ENCODE data around the gene RBL1.
"Not testable (repeated sequence)": the region's sequence is repeated elsewhere in the genome, so short reads cannot be mapped to it uniquely, and the experiment has no call there.

RBL1 gene

DNA sequence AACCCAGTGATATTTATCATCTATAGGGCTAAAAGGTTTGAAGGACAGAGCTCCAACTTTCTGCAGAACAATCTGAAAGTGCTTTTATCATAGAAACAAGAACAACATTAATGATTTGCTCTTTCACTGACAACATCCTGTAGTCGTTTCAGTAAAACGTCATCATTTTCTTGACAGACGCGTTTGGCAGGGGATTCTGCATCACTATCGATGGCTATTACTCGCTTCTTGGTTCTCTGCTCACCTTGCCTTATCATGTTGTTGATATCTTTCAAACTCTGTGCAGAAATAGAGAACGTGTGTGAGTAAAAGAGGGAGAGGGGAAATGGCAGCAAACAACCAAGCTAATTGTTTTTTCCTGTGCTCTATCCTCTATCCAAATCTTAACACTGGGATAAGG lies 97.1 kb downstream of the RBL1 start:
- Histone ChIP-seq H3K4me1 (ENCODE audit: insufficient read depth, low read length, poor library complexity, severe bottlenecking) (no peaks in the 10 kb centered on the region), H2AFZ (ENCODE audit: low read length) (no peak overlapping the region), H4K20me1 (ENCODE audit: insufficient read depth, low read length, poor library complexity, severe bottlenecking) (no peaks in the 10 kb centered on the region), H3K9me3 (ENCODE audit: insufficient read depth, low read depth, low read length) (no peaks in the 10 kb centered on the region), H3K27me3 (ENCODE audit: insufficient read depth, low read length, poor library complexity, severe bottlenecking) (no peaks in the 10 kb centered on the region), H3K79me2 (ENCODE audit: insufficient read depth, low read length) (no peaks in the 10 kb centered on the region), H3K9me2 (replicated peaks; ENCODE audit: low read depth, low read length) (no peaks in the 10 kb centered on the region), H3K4me2 (ENCODE audit: low read depth, low read length, poor library complexity, severe bottlenecking) (no peak overlapping the region), H3K4me3 (ENCODE audit: low read length, poor library complexity, severe bottlenecking) (no peak overlapping the region), H3K36me3 (ENCODE audit: insufficient read depth, low read length) (peaks cover 44% of the 10 kb centered on the region; the same call in 1 of the 2 replicates), H3K9ac (ENCODE audit: low read depth, low read length, poor library complexity, severe bottlenecking) (no peak overlapping the region), H3F3A (ENCODE audit: low read depth) (no peaks in the 10 kb centered on the region)
- TF ChIP-seq EZH2phosphoT487 (IDR thresholded peaks at IDR 0.05; ENCODE audit: borderline replicate concordance), result no peak
- TF ChIP-seq, protein P1, sequence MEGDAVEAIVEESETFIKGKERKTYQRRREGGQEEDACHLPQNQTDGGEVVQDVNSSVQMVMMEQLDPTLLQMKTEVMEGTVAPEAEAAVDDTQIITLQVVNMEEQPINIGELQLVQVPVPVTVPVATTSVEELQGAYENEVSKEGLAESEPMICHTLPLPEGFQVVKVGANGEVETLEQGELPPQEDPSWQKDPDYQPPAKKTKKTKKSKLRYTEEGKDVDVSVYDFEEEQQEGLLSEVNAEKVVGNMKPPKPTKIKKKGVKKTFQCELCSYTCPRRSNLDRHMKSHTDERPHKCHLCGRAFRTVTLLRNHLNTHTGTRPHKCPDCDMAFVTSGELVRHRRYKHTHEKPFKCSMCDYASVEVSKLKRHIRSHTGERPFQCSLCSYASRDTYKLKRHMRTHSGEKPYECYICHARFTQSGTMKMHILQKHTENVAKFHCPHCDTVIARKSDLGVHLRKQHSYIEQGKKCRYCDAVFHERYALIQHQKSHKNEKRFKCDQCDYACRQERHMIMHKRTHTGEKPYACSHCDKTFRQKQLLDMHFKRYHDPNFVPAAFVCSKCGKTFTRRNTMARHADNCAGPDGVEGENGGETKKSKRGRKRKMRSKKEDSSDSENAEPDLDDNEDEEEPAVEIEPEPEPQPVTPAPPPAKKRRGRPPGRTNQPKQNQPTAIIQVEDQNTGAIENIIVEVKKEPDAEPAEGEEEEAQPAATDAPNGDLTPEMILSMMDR (conservative IDR thresholded peaks at IDR 0.05; ENCODE audit: low read length), result no peak

DNA sequence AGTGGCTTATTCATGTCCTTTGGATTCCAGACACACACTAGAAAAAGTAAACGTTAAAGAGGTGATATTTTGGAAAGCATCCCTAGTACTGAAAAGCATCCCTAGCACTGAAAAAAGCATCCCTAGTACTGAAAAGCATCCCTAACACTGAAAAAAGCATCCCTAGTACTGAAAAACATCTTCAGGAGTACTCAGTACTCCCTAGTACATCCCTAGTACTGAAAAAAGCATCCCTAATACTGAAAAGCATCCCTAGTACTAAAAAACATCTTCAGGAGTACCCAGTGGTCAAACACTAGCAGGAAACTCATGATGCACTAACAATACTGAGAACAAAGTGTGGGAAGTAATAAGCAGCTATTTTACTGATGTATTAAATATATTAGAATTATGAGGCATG lies 98.7 kb downstream of the RBL1 start:
- Histone ChIP-seq H3K4me3 (ENCODE audit: low read length, poor library complexity, severe bottlenecking) (no peak overlapping the region), H3F3A (ENCODE audit: low read depth) (no peaks in the 10 kb centered on the region), H3K27me3 (ENCODE audit: insufficient read depth, low read length, poor library complexity, severe bottlenecking) (no peaks in the 10 kb centered on the region), H3K4me2 (ENCODE audit: low read depth, low read length, poor library complexity, severe bottlenecking) (no peak overlapping the region), H3K9ac (ENCODE audit: low read depth, low read length, poor library complexity, severe bottlenecking) (no peak overlapping the region), H3K9me2 (replicated peaks; ENCODE audit: low read depth, low read length) (no peaks in the 10 kb centered on the region), H2AFZ (ENCODE audit: low read length) (no peak overlapping the region), H3K9me3 (ENCODE audit: insufficient read depth, low read depth, low read length) (no peaks in the 10 kb centered on the region), H3K79me2 (ENCODE audit: insufficient read depth, low read length) (no peaks in the 10 kb centered on the region), H3K4me1 (ENCODE audit: insufficient read depth, low read length, poor library complexity, severe bottlenecking) (no peaks in the 10 kb centered on the region), H3K36me3 (ENCODE audit: insufficient read depth, low read length) (peaks cover 37% of the 10 kb centered on the region; the same call in 1 of the 2 replicates), H4K20me1 (ENCODE audit: insufficient read depth, low read length, poor library complexity, severe bottlenecking) (no peaks in the 10 kb centered on the region)
- TF ChIP-seq, protein P1 (conservative IDR thresholded peaks at IDR 0.05; ENCODE audit: low read length), result no peak

DNA sequence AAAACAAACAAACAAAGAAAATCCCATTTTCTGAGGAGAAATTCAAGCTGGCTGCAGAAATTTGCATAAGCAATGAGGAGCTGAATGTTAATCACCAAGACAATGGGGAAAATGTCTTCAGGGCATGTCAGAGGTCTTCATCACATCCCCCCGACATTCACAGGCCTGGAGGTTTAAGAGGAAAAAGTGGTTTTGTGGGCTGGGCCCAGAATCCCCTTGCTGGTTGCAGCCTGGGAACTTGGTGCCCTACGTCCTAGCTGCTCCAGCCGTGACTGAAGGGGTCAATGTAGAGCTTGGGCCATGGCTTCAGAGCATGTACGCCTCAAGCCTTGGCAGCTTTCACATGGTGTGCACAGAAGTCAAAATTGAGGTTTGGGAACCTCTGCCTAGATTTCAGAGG lies 101.6 kb downstream of the RBL1 start:
- H3K9ac ChIP-seq (ENCODE audit: low read depth, low read length, poor library complexity, severe bottlenecking); H2AFZ ChIP-seq (ENCODE audit: low read length); H3K27me3 ChIP-seq (ENCODE audit: insufficient read depth, low read length, poor library complexity, severe bottlenecking); H3K9me3 ChIP-seq (ENCODE audit: insufficient read depth, low read depth, low read length); H4K20me1 ChIP-seq (ENCODE audit: insufficient read depth, low read length, poor library complexity, severe bottlenecking); H3F3A ChIP-seq (ENCODE audit: low read depth); H3K79me2 ChIP-seq (ENCODE audit: insufficient read depth, low read length); H3K9me2 ChIP-seq (replicated peaks; ENCODE audit: low read depth, low read length); H3K4me3 ChIP-seq (ENCODE audit: low read length, poor library complexity, severe bottlenecking); H3K4me2 ChIP-seq (ENCODE audit: low read depth, low read length, poor library complexity, severe bottlenecking); H3K4me1 ChIP-seq (ENCODE audit: insufficient read depth, low read length, poor library complexity, severe bottlenecking): not testable (repeated sequence)
- H3K36me3 ChIP-seq (ENCODE audit: insufficient read depth, low read length), result peaks cover 37% of the 10 kb centered on the region; the same call in 1 of the 2 replicates

DNA sequence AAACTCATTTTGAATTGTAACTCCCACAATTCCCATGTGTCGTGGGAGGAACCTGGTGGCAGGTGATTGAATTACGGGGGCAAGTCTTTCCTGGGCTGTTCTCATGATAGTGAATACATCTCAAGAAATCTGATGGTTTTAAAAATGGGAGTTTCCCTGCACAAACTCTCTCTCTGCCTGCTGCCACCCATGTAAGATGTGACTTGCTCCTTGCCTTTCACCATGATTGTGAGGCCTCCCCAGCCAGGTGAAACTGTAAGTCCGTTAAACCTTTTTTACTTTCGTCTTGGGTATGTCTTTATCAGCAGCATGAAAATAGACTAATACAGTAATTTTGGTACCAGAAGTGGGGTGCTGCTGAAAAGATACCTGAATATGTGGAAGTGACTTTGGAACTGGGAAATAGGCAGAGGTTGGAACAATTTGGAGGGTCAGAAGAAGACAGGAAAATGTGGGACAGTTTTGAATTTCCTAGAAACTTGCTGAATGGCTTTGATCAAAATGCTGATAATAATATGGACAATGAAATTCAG lies 102.9 kb downstream of the RBL1 start:
- Histone ChIP-seq H3K4me3 (ENCODE audit: low read length, poor library complexity, severe bottlenecking) (no peak overlapping the region), H3K4me1 (ENCODE audit: insufficient read depth, low read length, poor library complexity, severe bottlenecking) (peaks cover 8% of the 10 kb centered on the region)

More for the DNA sequence above, 102.9 kb downstream of the RBL1 start:
- Histone ChIP-seq H3F3A (ENCODE audit: low read depth) (no peaks in the 10 kb centered on the region), H3K4me2 (ENCODE audit: low read depth, low read length, poor library complexity, severe bottlenecking) (no peak overlapping the region), H3K9me2 (replicated peaks; ENCODE audit: low read depth, low read length) (no peaks in the 10 kb centered on the region), H3K27me3 (ENCODE audit: insufficient read depth, low read length, poor library complexity, severe bottlenecking) (no peaks in the 10 kb centered on the region), H3K79me2 (ENCODE audit: insufficient read depth, low read length) (no peaks in the 10 kb centered on the region), H3K36me3 (ENCODE audit: insufficient read depth, low read length) (peaks cover 29% of the 10 kb centered on the region; the same call in 1 of the 2 replicates), H3K9ac (ENCODE audit: low read depth, low read length, poor library complexity, severe bottlenecking) (no peak overlapping the region), H4K20me1 (ENCODE audit: insufficient read depth, low read length, poor library complexity, severe bottlenecking) (no peaks in the 10 kb centered on the region), H3K9me3 (ENCODE audit: insufficient read depth, low read depth, low read length) (no peaks in the 10 kb centered on the region), H2AFZ (ENCODE audit: low read length) (no peak overlapping the region)
- TF ChIP-seq EZH2phosphoT487 (IDR thresholded peaks at IDR 0.05; ENCODE audit: borderline replicate concordance), result no peak
- TF ChIP-seq, protein P1 (conservative IDR thresholded peaks at IDR 0.05; ENCODE audit: low read length), result no peak

Measured in Loucy (cell line).